ENCODE results near the gene MAPK8IP2.

- TF ChIP-seq CTCF (IDR thresholded peaks at IDR 0.05) (no peak), POLR2A (IDR thresholded peaks at IDR 0.05) (no peak)
Observed at GRCh38 chr22:50560034-50560433, 40.6 kb upstream of the MAPK8IP2 start.

Data from esophagus squamous epithelium (tissue), 4 donors.